ENCODE measurements around the gene PPFIA3. TPM values are rescaled to one million over a fixed set of nuclear protein-coding genes. Genes with fewer than 3 reads are reported as not detected.
"Not testable (repeated sequence)": the region's sequence is repeated elsewhere in the genome, so short reads cannot be mapped to it uniquely, and the experiment has no call there.

PPFIA3 gene
- total RNA-seq, 1 experiment from 2014 or later: 3.4 TPM

DNA sequence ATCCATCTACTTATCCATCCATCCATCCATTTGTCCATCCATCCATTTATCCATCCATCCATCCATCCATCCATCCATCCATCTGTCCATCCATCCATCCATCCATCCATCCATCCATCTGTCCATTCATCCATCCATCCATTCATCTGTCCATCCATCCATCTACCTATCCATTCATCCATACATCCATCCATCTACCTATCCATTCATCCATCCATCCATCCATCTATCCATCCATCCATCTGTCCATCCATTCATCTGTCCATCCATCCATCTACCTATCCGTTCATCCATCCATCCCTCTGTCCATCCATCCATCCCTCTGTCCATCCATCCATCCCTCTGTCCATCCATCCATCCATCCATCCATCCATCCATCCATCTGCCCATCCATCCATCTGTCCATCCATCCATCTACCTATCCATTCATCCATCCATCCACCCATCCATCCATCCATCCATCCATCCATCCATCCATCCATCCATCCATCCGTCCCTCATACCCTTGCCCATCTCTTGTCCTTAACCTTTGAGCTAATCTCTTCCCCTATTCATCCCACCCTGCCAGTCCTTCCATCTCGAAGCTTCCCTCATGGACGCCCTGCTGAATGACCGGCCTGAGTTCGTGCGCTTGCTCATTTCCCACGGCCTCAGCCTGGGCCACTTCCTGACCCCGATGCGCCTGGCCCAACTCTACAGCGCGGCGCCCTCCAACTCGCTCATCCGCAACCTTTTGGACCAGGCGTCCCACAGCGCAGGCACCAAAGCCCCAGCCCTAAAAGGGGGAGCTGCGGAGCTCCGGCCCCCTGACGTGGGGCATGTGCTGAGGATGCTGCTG is 62.9 kb downstream of the PPFIA3 start:
- DNase-seq (ENCODE audit: low spot score): not testable (repeated sequence)

DNA sequence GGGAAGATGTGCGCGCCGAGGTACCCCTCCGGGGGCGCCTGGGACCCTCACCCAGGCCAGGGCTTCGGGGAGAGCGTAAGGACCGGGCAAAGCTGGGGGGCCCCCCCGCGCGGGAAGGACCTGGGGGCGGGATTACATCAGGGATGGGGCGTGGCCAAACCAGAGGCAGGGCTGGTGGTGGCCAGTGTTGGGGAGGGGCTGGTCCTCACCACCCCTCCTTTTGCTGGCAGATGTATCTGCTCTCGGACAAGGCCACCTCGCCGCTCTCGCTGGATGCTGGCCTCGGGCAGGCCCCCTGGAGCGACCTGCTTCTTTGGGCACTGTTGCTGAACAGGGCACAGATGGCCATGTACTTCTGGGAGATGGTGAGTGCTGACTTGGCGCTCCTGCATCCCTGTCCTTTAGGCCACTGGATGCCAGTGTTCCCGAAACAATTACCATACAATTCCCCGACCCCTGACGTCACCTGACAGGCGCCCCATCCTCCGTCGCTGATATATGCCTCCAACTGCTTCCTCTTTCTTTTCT is 63.6 kb downstream of the PPFIA3 start:
- DNase-seq (ENCODE audit: low spot score): no peak

DNA sequence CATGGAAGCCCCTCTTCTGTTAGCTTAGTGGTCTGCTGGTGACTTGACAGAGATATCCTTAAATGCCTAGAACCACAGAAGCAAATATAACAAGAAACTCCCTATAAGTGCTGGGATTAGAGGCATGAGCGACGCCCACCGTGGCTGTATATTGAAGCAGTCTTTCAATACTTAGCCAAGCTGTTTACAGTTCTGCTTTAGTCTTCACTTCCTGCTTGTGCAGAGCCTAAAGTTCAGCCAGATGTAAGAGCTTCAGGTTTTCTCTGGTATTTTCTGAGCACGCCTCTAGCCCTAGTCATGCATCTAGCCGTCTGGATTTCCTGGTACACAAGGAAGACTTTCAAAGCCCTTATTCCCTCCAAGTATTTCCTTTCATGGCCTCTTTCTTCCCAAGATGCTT is 66.8 kb downstream of the PPFIA3 start:
- DNase-seq (ENCODE audit: low spot score): no peak

DNA sequence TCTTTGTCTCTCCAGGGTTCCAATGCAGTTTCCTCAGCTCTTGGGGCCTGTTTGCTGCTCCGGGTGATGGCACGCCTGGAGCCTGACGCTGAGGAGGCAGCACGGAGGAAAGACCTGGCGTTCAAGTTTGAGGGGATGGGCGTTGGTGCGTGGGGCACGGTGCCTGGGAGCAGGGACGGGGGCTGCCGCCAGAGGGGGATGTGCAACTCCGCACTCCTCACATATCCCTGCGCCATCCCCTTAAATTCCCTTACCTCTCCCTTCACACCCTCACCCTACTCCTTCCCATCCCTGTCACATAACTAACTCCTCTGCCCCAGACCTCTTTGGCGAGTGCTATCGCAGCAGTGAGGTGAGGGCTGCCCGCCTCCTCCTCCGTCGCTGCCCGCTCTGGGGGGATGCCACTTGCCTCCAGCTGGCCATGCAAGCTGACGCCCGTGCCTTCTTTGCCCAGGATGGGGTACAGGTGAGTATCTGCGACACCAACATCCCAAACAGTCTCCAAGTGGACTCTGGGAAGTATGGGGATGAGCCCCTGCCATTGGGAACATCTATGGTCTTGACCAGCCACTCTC is 69.4 kb downstream of the PPFIA3 start:
- no peak for DNase-seq (ENCODE audit: low spot score)

DNA sequence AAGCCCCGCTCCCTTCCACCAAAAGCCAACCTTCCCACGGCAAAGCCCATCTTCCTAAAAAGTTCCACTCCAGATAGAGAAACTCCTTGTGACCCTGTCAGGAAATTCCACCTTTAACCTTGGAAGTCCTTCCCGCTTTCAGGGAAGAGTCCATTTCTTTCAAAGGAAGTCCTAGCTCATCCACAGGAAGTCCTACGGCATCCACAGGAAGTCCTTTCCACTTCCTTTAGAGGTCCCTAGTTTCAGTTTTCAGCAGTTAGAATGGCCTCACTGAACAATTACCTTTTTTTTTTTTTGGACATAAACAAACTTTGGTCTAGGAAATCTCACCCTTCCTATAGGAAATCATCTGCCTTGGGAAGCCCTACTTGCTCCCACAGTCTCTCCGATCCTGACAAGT is 69.9 kb downstream of the PPFIA3 start:
- no peak for DNase-seq (ENCODE audit: low spot score)

DNA sequence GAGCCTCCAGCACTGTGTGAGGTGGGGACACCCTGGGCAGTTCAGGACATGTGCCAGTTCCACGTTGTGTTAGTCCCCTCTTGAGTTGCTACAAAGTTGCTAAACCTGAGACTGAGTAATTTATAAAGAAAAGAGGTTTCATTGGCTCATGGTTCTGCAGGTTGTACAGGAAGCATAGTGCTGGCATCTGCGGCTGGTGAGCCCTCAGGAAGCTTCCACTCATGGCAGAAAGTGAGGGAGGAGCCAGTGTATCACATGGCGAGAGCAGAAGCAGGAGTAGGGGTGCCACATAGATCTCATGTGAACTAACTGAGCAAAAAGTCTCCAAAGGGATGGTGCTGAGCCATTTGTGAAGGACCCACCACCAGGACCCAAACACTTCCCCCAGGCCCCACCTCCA is 71.4 kb downstream of the PPFIA3 start:
- no peak for DNase-seq (ENCODE audit: low spot score)

DNA sequence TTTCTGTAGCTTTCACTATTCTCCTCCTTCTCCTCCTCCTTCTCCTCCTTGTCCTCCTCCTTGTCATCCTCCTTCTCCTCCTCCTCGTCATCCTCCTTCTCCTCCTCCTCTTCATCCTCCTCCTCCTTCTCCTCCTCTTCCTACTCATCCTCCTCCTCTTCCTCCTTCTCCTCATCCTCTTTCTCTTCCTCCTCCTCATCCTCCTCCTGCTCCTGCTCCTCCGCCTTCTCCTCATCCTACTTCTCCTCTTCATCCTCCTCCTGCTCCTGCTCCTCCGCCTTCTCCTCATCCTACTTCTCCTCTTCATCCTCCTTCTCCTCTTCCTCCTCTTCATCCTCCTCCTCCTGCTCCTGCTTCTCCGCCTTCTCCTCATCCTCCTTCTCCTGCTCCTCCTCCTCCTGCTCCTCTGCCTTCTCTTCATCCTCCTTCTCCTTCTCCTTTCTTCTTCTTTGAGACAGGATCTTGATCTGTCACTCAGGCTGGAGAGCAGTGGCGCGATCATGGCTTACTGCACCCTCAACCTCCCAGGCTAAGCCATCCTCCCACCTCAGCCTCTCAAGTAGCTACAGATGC is 74.6 kb downstream of the PPFIA3 start:
- DNase-seq (ENCODE audit: low spot score): no peak

DNA sequence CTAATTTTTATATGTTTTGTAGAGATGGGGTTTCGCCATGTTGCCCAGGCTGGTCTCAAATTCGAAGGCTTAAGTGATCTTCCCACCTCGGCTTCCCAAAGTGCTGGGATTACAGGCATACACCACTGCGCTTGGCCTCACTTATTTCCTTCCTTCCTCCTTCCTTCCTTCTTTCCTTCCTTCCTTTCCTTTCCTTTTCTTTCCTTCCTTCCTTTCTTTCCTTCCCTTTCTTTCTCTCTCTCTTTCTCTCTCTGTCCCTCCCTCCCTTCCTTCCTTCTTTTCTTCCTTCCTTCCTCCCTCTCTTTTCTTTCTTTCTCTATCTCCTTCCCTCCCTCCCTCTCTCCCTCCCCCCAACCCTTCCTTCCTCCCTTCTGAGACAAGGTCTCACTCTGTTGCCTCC is 75.1 kb downstream of the PPFIA3 start:
- DNase-seq (ENCODE audit: low spot score): no peak

DNA sequence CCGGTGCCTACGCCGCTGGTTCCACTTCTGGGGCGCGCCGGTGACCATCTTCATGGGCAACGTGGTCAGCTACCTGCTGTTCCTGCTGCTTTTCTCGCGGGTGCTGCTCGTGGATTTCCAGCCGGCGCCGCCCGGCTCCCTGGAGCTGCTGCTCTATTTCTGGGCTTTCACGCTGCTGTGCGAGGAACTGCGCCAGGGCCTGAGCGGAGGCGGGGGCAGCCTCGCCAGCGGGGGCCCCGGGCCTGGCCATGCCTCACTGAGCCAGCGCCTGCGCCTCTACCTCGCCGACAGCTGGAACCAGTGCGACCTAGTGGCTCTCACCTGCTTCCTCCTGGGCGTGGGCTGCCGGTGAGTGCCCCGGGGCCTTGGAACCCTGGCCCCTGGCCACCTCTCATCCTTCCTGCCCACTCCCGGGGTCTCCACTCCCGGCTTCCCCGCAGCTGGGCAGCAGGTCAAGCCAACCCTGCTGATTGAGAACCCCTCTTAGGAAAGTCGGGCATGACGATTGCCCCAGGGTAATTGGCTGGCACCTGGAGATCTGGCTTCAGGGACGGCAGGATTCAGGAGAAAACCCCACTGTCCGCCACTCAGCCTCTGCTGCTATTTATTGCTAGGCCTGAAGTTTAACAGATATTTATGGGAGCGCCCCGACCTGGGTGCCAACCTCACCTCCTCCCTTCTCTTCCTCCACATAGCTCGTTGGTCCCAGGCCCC is 77.3 kb downstream of the PPFIA3 start:
- DNase-seq (ENCODE audit: low spot score): no peak

DNA sequence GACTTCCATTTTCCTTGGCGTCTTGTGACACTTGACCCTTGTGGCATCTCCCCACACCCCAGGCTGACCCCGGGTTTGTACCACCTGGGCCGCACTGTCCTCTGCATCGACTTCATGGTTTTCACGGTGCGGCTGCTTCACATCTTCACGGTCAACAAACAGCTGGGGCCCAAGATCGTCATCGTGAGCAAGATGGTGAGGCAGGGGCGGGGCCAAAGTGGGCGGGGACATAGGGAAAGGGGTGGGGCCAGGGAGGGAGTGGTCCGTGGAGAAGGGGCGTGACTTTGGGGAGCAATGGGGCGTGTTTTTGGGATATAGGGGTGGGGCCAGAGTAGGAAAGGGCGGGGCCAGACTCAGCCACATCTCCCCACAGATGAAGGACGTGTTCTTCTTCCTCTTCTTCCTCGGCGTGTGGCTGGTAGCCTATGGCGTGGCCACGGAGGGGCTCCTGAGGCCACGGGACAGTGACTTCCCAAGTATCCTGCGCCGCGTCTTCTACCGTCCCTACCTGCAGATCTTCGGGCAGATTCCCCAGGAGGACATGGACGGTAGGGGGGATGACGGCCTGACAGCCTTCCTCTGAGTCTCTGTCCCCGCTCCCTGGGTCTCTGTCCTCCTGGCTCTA is 81.0 kb downstream of the PPFIA3 start:
- DNase-seq (ENCODE audit: low spot score): no peak

Other genes starting within 250 kb of the PPFIA3 start
- gene PPP1R15A, start 247.1 kb upstream of the PPFIA3 start, total RNA-seq (2014; rRNA removed; shearing (Covaris generic)): 20.8 and 34.8 TPM in 2 replicates
- not detected in 2 replicates for gene TULP2, start 220.8 kb upstream of the PPFIA3 start, total RNA-seq (2014; rRNA removed; shearing (Covaris generic))
- gene NUCB1, start 219.2 kb upstream of the PPFIA3 start, total RNA-seq (2014; rRNA removed; shearing (Covaris generic)): 91.4 and 104 TPM in 2 replicates
- gene DHDH, start 185.8 kb upstream of the PPFIA3 start, total RNA-seq (2014; rRNA removed; shearing (Covaris generic)): 0.10 TPM in 1 of 2 replicates, not detected in the other
- gene BAX, start 164.7 kb upstream of the PPFIA3 start, total RNA-seq (2014; rRNA removed; shearing (Covaris generic)): 32.4 and 40.6 TPM in 2 replicates
- 1,818 and 2,662 TPM in 2 replicates for gene FTL, start 154.2 kb upstream of the PPFIA3 start, total RNA-seq (2014; rRNA removed; shearing (Covaris generic))
- 14.1 and 18.2 TPM in 2 replicates for gene GYS1, start 126.2 kb upstream of the PPFIA3 start, total RNA-seq (2014; rRNA removed; shearing (Covaris generic))
- 121 and 149 TPM in 2 replicates for gene RUVBL2, start 125.7 kb upstream of the PPFIA3 start, total RNA-seq (2014; rRNA removed; shearing (Covaris generic))
- not detected in 2 replicates for gene LHB, start 102.5 kb upstream of the PPFIA3 start, total RNA-seq (2014; rRNA removed; shearing (Covaris generic))
- gene CGB3, start 95.2 kb upstream of the PPFIA3 start, total RNA-seq (2014; rRNA removed; shearing (Covaris generic)): 2.6 TPM in 1 of 2 replicates, not detected in the other
- not detected in 2 replicates for gene CGB2, start 87.7 kb upstream of the PPFIA3 start, total RNA-seq (2014; rRNA removed; shearing (Covaris generic))
- gene CGB1, start 82.6 kb upstream of the PPFIA3 start, total RNA-seq (2014; rRNA removed; shearing (Covaris generic)): not detected in 2 replicates
- 1.3 and 3.4 TPM in 2 replicates for gene CGB5, start 75.7 kb upstream of the PPFIA3 start, total RNA-seq (2014; rRNA removed; shearing (Covaris generic))
- gene CGB8, start 70.4 kb upstream of the PPFIA3 start, total RNA-seq (2014; rRNA removed; shearing (Covaris generic)): 4.7 and 8.8 TPM in 2 replicates
- 0.43 and 1.4 TPM in 2 replicates for gene CGB7, start 61.8 kb upstream of the PPFIA3 start, total RNA-seq (2014; rRNA removed; shearing (Covaris generic))
- not detected in 2 replicates for gene NTF4, start 54.7 kb upstream of the PPFIA3 start, total RNA-seq (2014; rRNA removed; shearing (Covaris generic))
- gene KCNA7, start 46.8 kb upstream of the PPFIA3 start, total RNA-seq (2014; rRNA removed; shearing (Covaris generic)): not detected in 2 replicates
- gene SNRNP70, start 34.1 kb upstream of the PPFIA3 start, total RNA-seq (2014; rRNA removed; shearing (Covaris generic)): 143 and 174 TPM in 2 replicates
- gene LIN7B, start 5.2 kb upstream of the PPFIA3 start, total RNA-seq (2014; rRNA removed; shearing (Covaris generic)): 0.16 and 8.5 TPM in 2 replicates
- not detected in 2 replicates for gene C19orf73, start 401 bp upstream of the PPFIA3 start, total RNA-seq (2014; rRNA removed; shearing (Covaris generic))
- 0.07 TPM in 1 of 2 replicates, not detected in the other for gene HRC, start 35.9 kb downstream of the PPFIA3 start, total RNA-seq (2014; rRNA removed; shearing (Covaris generic))
- 3.6 and 7.6 TPM in 2 replicates for gene TRPM4, start 38.2 kb downstream of the PPFIA3 start, total RNA-seq (2014; rRNA removed; shearing (Covaris generic))
- gene SLC6A16, start 205.6 kb downstream of the PPFIA3 start, total RNA-seq (2014; rRNA removed; shearing (Covaris generic)): not detected in 2 replicates
- gene CD37, start 215.9 kb downstream of the PPFIA3 start, total RNA-seq (2014; rRNA removed; shearing (Covaris generic)): not detected in 2 replicates
- 30.3 and 37.1 TPM in 2 replicates for gene TEAD2, start 242.9 kb downstream of the PPFIA3 start, total RNA-seq (2014; rRNA removed; shearing (Covaris generic))
- gene DKKL1, start 244.3 kb downstream of the PPFIA3 start, total RNA-seq (2014; rRNA removed; shearing (Covaris generic)): 0.21 TPM in 1 of 2 replicates, not detected in the other